HepG2 (cell line): ENCODE measurements around the gene RUSF1. TPM values are rescaled to one million over a fixed set of nuclear protein-coding genes. Genes with fewer than 3 reads are reported as not detected.

Source experiments
- CBX5 ChIP-seq: sonication (generic); formaldehyde crosslinking; IDR thresholded peaks from 2 replicates; pipeline ENCODE4 v1.4.0; 2020; ENCODE audit warnings: missing genetic modification reagents, borderline replicate concordance
- IRX3 ChIP-seq: sonication (generic); formaldehyde crosslinking; IDR thresholded peaks from 2 replicates; pipeline ENCODE4 v1.8.1; 2023; ENCODE audit warnings: mild to moderate bottlenecking, low read depth, missing genetic modification reagents, borderline replicate concordance
- KDM4B ChIP-seq: sonication (generic); formaldehyde crosslinking; IDR thresholded peaks from 2 replicates; pipeline ENCODE4 v1.4.0; 2020; ENCODE audit warnings: missing genetic modification reagents
- MIER2 ChIP-seq: IDR thresholded peaks from 2 replicates; pipeline ENCODE4 v1.6.1; 2016; ENCODE audit warnings: missing biosample characterization, missing genetic modification reagents
- NR2C2 ChIP-seq: sonication (generic); formaldehyde crosslinking; IDR thresholded peaks from 2 replicates; pipeline ENCODE4 v1.4.0; 2020; ENCODE audit warnings: missing genetic modification reagents, mild to moderate bottlenecking, moderate library complexity, borderline replicate concordance
- PRMT3 ChIP-seq: sonication (generic); formaldehyde crosslinking; IDR thresholded peaks from 2 replicates; pipeline ENCODE4 v1.8.1; 2022; ENCODE audit warnings: low read depth, mild to moderate bottlenecking, moderate library complexity, missing genetic modification reagents, borderline replicate concordance
- RBAK ChIP-seq: sonication (generic); formaldehyde crosslinking; IDR thresholded peaks from 2 replicates; pipeline ENCODE4 v1.5.1; 2020; ENCODE audit warnings: mild to moderate bottlenecking, missing genetic modification reagents
- SSRP1 ChIP-seq: IDR thresholded peaks from 2 replicates; pipeline ENCODE4 v1.6.1; 2016; ENCODE audit warnings: control low read depth
- SYNCRIP ChIP-seq: fragments of 200-400 bp; formaldehyde crosslinking; IDR thresholded peaks from 2 replicates; pipeline ENCODE4 v1.6.1; 2018; ENCODE audit warnings: mild to moderate bottlenecking, low read depth, low read length; ENCODE audit not compliant: insufficient read depth
- ZNF101 ChIP-seq: sonication (generic); formaldehyde crosslinking; IDR thresholded peaks from 2 replicates; pipeline ENCODE4 v1.4.0; 2020; ENCODE audit warnings: mild to moderate bottlenecking, low read depth, missing genetic modification reagents, borderline replicate concordance
- ZNF230 ChIP-seq: sonication (generic); formaldehyde crosslinking; IDR thresholded peaks from 2 replicates; pipeline ENCODE4 v1.4.0; 2020; ENCODE audit warnings: mild to moderate bottlenecking, missing genetic modification reagents
- ZNF263 ChIP-seq: sonication (generic); formaldehyde crosslinking; IDR thresholded peaks from 2 replicates; pipeline ENCODE4 v1.4.0; 2020; ENCODE audit warnings: missing genetic modification reagents
- ZNF296 ChIP-seq: sonication (generic); formaldehyde crosslinking; conservative IDR thresholded peaks from 2 replicates; pipeline ENCODE4 v1.5.0; 2020; ENCODE audit warnings: mild to moderate bottlenecking, missing genetic modification reagents
- ZNF431 ChIP-seq: sonication (generic); formaldehyde crosslinking; IDR thresholded peaks from 2 replicates; pipeline ENCODE4 v1.9.0; 2022; ENCODE audit warnings: missing genetic modification reagents, low read depth, mild to moderate bottlenecking, borderline replicate concordance
- ZNF564 ChIP-seq: sonication (generic); formaldehyde crosslinking; IDR thresholded peaks from 2 replicates; pipeline ENCODE4 v1.8.1; 2023; ENCODE audit warnings: mild to moderate bottlenecking, missing genetic modification reagents
- ZNF629 ChIP-seq: sonication (generic); formaldehyde crosslinking; conservative IDR thresholded peaks from 2 replicates; pipeline ENCODE4 v1.5.0; 2020; ENCODE audit warnings: missing genetic modification reagents
- ZNF672 ChIP-seq: sonication (generic); formaldehyde crosslinking; IDR thresholded peaks from 2 replicates; pipeline ENCODE4 v1.8.1; 2022; ENCODE audit warnings: missing genetic modification reagents
- ZNF775 ChIP-seq: sonication (generic); formaldehyde crosslinking; IDR thresholded peaks from 2 replicates; pipeline ENCODE4 v1.4.0; 2020; ENCODE audit warnings: missing genetic modification reagents, mild to moderate bottlenecking, moderate library complexity, borderline replicate concordance
- polyA plus RNA-seq, 8 experiments: library from polyadenylated mRNA; depleted of rRNA in 3 of 8; stranded (reverse) in 7 of 8; unstranded in 1 of 8; fragments of >200 nt; fragmentation: Illumina TruSeq in 4 of 8; extraction: Trizol in 4 of 8; gene quantifications; 2 replicates each; pipeline versions ENCODE4 v1.2.1 to v1.2.3, GENCODE V29; 2011 to 2016; ENCODE audit warnings: low read depth in 4 of 8, missing spikeins in 1 of 8, mixed read lengths in 1 of 8; ENCODE audit not compliant: insufficient read depth in 1 of 8
- total RNA-seq, 5 experiments: library from RNA; depleted of rRNA; stranded (reverse); fragments of >200 nt; fragmentation: Illumina TruSeq; extraction: Trizol; gene quantifications; 2 replicates each; pipeline ENCODE4 v1.2.3, GENCODE V29; 2016; ENCODE audit warnings: low read depth in 1 of 5
- TF ChIP-seq, protein P1 (sequence below): sonication (generic); formaldehyde crosslinking; IDR thresholded peaks from 2 replicates; pipeline ENCODE4 v1.4.0; 2020; ENCODE audit warnings: missing genetic modification reagents, mild to moderate bottlenecking, borderline replicate concordance
- TF ChIP-seq, protein P2 (sequence below): sonication (generic); formaldehyde crosslinking; IDR thresholded peaks from 2 replicates; pipeline ENCODE4 v1.4.0; 2020; ENCODE audit warnings: mild to moderate bottlenecking, missing genetic modification reagents
- TF ChIP-seq, protein P3 (sequence below), 2 experiments: sonication (generic) in 1 of 2; formaldehyde crosslinking in 1 of 2; IDR thresholded peaks; 2 replicates each; pipeline versions ENCODE4 v1.5.1 to v1.6.1; 2011 to 2020; ENCODE audit warnings: borderline replicate concordance in 1 of 2, low read depth in 1 of 2, low read length in 1 of 2, mild to moderate bottlenecking in 1 of 2, missing genetic modification reagents in 1 of 2, moderate library complexity in 1 of 2
- TF ChIP-seq, protein P4 (sequence below): sonication (generic); formaldehyde crosslinking; IDR thresholded peaks from 2 replicates; pipeline ENCODE4 v1.5.0; 2020; ENCODE audit warnings: missing genetic modification reagents
- TF ChIP-seq, protein P5 (sequence below): IDR thresholded peaks from 2 replicates; pipeline ENCODE4 v1.6.1; 2018; ENCODE audit warnings: missing genetic modification reagents

Gene RUSF1
- total and polyA plus RNA-seq, 2 of the 13 experiments (the other 11 are each of a cell fraction or from before 2014, with no cell fraction given) = 40.8 to 50.2 TPM

DNA sequence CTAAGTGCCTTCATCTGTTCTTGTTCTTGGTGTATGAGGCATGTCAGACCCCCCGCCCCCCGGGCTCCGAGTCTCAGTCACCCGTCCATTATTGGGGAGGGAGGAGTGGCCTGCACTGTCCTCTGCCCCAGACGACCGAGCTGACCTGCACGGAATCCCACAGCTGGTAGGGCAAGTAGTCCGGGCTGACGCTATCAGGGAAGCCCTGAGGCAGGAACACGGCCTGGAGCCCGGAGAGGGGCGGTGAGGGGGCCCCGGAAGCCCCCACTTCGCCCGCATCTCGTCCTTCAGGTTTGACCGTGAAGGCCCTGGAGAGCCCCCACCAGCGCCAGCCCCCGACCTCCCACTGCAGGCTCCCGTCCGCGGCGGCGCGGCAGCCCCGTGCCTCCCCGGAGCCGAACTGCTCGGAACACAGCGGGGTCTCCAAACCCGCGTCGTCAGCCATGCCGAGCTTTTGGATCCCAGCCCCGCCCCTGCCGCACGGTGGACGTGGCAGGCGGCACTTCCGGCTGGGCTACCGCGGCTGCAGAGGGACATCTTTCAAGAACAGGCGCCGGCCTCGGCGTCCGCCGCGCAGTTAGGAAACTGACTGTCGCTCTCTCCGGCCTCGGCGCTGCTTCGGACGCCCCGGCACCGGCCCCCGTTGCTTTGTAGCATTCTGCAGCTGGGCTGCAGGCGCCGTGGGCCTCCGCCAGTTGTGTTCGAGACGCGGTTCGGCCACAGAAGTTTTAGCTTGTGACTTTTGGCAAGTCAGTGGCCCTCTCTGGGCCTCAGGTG lies at the start of gene RUSF1 (continued):
- peak; percentile 92 for TF ChIP-seq IRX3 (CRISPR knock-in tag)
- TF ChIP-seq ZNF629 = no peak
- TF ChIP-seq ZNF296 (CRISPR knock-in tag) = no peak; the same call in 1 of the 2 replicates
- peak; percentile 39; the same call in 1 of the 2 replicates for TF ChIP-seq PRMT3 (CRISPR knock-in tag)
- TF ChIP-seq, protein P1, sequence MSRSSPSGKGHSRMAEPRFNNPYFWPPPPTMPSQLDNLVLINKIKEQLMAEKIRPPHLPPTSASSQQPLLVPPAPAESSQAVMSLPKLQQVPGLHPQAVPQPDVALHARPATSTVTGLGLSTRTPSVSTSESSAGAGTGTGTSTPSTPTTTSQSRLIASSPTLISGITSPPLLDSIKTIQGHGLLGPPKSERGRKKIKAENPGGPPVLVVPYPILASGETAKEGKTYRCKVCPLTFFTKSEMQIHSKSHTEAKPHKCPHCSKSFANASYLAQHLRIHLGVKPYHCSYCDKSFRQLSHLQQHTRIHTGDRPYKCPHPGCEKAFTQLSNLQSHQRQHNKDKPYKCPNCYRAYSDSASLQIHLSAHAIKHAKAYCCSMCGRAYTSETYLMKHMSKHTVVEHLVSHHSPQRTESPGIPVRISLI (CRISPR knock-in tag) = peak; percentile 63; the same call in 1 of the 2 replicates
- TF ChIP-seq ZNF101 (CRISPR knock-in tag) = 0 out of 2 replicates have a peak, but pooled peaks have one; percentile 36
- TF ChIP-seq ZNF672 = peak; percentile 82; the same call in 1 of the 2 replicates
- peak; percentile 77 for TF ChIP-seq NR2C2 (CRISPR knock-in tag)
- TF ChIP-seq, protein P2, sequence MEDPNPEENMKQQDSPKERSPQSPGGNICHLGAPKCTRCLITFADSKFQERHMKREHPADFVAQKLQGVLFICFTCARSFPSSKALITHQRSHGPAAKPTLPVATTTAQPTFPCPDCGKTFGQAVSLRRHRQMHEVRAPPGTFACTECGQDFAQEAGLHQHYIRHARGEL (CRISPR knock-in tag) = peak; percentile 88; the same call in 1 of the 2 replicates
- peak; percentile 68; the same call in 1 of the 2 replicates for TF ChIP-seq MIER2 (CRISPR knock-in tag)
- TF ChIP-seq KDM4B (CRISPR knock-in tag) = peak; percentile 95
- TF ChIP-seq, protein P3, sequence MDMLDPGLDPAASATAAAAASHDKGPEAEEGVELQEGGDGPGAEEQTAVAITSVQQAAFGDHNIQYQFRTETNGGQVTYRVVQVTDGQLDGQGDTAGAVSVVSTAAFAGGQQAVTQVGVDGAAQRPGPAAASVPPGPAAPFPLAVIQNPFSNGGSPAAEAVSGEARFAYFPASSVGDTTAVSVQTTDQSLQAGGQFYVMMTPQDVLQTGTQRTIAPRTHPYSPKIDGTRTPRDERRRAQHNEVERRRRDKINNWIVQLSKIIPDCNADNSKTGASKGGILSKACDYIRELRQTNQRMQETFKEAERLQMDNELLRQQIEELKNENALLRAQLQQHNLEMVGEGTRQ (IDR thresholded peaks at IDR 0.05; ENCODE audit: low read depth, low read length) = no peak
- TF ChIP-seq, protein P3 (CRISPR knock-in tag; IDR thresholded peaks at IDR 0.05; ENCODE audit: borderline replicate concordance) = no peak
- TF ChIP-seq, protein P4, sequence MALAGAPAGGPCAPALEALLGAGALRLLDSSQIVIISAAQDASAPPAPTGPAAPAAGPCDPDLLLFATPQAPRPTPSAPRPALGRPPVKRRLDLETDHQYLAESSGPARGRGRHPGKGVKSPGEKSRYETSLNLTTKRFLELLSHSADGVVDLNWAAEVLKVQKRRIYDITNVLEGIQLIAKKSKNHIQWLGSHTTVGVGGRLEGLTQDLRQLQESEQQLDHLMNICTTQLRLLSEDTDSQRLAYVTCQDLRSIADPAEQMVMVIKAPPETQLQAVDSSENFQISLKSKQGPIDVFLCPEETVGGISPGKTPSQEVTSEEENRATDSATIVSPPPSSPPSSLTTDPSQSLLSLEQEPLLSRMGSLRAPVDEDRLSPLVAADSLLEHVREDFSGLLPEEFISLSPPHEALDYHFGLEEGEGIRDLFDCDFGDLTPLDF (CRISPR knock-in tag) = 0 out of 2 replicates have a peak, but pooled peaks have one; percentile 57
- peak; percentile 96 for TF ChIP-seq CBX5
- TF ChIP-seq ZNF431 (CRISPR knock-in tag) = peak; percentile 76; the same call in 1 of the 2 replicates
- peak; percentile 7; the same call in 1 of the 2 replicates for TF ChIP-seq ZNF263
- TF ChIP-seq ZNF564 (CRISPR knock-in tag) = peak; percentile 96
- TF ChIP-seq RBAK (CRISPR knock-in tag) = no peak
- TF ChIP-seq ZNF230 = peak; percentile 94
- TF ChIP-seq, protein P5, sequence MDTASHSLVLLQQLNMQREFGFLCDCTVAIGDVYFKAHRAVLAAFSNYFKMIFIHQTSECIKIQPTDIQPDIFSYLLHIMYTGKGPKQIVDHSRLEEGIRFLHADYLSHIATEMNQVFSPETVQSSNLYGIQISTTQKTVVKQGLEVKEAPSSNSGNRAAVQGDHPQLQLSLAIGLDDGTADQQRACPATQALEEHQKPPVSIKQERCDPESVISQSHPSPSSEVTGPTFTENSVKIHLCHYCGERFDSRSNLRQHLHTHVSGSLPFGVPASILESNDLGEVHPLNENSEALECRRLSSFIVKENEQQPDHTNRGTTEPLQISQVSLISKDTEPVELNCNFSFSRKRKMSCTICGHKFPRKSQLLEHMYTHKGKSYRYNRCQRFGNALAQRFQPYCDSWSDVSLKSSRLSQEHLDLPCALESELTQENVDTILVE (CRISPR knock-in tag) = peak; percentile 92
- no peak for TF ChIP-seq SYNCRIP
- TF ChIP-seq ZNF775 (CRISPR knock-in tag) = 0 out of 2 replicates have a peak, but pooled peaks have one; percentile 20
- no peak; the same call in 1 of the 2 replicates for TF ChIP-seq SSRP1
